HG02759 (cell line): Measurements from ENCODE around the gene DMBT1.
"Not testable (repeated sequence)": the region's sequence is repeated elsewhere in the genome, so short reads cannot be mapped to it uniquely, and the experiment has no call there.

Experiments
- ATAC-seq: cut with Tn5 transposase; IDR thresholded peaks from one replicate; pipeline ENCODE4 v1.9.1; 2021; ENCODE audit warnings: mild to moderate bottlenecking, moderate library complexity; ENCODE audit not compliant: unreplicated experiment

DMBT1 gene

DNA sequence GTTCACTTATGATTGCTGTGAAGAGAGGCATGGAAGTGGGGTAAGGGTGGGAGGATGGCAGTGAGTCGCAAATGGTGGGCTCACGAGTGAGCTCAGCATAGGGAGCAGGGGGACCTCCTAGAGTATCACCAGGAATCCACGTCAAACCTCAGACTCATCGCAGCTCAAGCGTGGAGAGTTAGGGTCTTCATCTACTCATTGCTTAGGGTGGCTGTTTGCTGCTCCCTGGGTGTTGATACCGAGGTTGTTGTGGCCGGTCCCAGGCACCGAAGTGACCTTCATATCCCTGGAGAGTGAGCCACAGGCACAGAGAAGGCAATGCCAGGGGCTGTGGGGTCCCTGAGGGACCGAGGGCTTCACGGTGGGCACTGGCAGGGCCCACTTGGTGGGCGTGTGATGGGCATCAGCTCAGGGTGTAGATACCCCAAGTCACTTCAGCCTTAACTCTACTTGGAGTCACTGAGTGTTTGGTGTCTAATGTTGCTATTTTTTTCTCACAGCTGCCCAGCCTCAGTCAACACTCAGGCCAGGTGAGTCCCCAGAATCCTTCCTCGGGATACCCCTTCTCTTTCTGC lies 16.8 kb downstream of the DMBT1 start:
- no peak for ATAC-seq

DNA sequence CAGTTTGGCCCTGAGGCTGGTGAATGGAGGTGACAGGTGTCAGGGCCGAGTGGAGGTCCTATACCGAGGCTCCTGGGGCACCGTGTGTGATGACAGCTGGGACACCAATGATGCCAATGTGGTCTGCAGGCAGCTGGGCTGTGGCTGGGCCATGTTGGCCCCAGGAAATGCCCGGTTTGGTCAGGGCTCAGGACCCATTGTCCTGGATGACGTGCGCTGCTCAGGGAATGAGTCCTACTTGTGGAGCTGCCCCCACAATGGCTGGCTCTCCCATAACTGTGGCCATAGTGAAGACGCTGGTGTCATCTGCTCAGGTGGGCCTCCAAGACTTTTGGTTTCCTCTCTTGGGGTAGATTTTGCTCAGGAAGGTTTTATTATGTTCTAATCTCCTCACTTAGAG lies 25.5 kb downstream of the DMBT1 start:
- ATAC-seq: not testable (repeated sequence)

DNA sequence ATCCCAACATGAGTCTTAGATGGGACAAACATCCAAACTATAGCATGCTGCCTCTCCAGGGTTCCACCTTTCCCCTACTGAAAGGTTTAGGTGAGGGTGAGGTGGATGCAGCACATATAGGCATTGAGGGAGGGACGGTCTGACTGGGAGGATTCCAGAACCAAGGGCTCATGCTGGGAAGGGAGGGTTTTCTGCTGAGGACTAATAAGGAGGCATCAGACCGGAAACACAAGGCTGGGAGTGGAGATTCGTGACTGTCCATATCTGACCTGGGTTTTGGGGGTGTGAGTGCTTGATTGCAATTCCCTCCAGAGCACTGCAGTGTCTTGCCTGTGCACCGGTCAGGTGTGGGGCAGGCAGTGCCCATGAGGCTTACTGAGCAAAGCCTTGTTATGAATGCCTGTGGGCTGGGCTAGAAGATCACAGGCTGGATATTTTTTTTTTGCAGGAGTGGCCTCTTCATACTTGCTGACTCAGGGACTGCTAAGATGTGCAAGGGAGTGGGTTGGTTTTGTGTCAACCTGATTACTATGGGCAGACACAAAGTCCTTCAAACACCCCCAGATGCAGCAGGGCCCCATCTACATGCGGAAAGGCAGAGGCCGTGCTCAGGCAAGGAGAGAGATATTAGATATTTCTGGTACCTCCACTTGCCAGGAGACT lies 26.7 kb downstream of the DMBT1 start:
- ATAC-seq: no peak

DNA sequence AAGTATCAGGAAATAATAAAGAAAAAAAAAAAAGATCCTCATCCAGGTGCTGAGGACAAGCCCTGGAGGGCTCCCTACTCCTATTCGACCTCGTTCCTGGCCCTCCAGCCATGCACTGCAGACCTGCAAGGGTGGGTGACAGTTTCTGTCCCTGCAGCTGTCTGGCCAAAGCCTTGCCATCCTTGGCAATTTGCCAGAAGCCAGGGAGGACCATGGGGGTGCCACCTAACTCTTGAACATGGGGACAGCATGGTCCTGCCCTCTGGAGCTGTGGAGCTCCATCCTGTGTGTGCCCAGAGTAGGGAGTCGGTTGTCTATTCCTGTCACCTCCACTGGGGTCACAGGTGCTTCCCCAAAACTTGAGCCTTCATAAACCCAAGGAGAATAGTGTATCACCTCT lies 27.8 kb downstream of the DMBT1 start:
- ATAC-seq: no peak

DNA sequence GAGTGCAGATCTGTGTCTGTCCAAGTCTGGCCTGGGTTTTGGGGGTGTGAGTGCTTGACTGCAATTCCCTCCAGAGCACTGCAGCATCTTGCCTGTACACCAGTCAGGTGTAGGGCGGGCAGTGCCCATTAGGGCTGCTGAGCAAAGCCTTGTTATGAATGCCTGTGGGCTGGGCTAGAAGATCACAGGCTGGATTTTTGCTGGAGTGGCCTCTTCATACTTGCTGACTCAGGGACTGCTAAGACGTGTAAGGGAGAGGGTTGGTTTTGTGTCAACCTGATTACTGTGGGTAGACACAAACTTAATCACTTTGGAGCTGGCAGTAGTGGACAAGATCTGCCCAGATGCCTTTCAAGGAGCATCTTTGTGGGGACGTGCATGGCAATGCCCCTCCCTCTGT lies 29.6 kb downstream of the DMBT1 start:
- ATAC-seq: no peak

DNA sequence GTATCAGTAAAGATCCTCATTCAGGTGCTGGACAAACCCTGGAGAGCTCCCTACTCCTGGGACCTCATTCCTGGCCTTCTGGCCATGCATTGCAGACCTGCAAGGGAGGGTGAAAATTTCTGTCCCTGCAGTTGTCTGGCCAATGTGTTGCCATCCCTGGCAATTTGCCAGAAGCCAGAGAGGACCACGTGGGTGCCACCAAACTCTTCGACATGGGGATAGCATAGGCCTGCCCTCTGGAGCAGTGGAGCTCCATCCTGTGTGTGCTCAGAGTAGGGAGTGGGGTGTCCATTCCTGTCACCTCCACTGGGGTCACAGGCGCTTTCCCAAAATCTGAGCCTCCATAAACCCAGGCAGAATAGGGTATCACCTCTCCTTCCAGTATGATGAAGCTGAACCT lies 31.2 kb downstream of the DMBT1 start:
- no peak for ATAC-seq

DNA sequence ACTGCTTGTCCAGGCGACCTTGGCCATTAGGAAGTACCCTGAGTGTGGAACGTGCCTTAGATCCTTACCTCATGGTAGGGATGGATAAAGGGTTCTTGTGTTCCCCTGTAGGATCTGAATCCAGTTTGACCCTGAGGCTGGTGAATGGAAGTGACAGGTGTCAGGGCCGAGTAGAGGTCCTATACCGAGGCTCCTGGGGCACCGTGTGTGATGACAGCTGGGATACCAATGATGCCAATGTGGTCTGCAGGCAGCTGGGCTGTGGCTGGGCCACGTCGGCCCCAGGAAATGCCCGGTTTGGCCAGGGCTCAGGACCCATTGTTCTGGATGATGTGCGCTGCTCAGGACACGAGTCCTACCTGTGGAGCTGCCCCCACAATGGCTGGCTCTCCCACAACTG lies 31.6 kb downstream of the DMBT1 start:
- ATAC-seq: no peak

DNA sequence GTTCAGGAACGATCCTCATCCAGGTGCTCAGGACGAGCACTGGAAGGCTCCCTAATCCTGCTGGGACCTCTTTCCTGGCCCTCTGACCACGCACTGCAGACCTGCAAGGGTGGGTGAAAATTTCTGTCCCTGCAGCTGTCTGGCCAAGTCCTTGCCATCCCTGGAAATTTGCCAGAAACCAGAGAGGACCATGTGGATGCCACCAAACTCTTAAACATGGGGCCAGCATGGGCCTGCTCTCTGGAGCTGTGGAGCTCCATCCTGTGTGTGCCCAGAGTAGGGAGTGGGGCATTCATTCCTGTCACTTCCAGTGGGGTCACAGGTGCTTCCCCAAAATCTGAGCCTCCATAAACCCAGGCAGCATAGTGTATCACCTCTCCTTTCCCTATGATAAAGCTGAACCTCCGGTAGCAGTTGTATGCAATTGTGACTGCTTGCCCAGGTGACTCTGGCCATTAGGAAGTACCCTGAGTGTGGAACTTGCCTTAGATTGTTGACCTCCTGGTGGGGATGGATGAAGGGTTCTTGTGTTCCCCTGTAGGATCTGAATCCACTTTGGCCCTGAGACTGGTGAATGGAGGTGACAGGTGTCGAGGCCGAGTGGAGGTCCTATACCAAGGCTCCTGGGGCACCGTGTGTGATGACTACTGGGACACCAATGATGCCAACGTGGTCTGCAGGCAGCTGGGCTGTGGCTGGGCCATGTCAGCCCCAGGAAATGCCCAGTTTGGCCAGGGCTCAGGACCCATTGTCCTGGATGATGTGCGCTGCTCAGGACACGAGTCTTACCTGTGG lies 57.1 kb downstream of the DMBT1 start:
- ATAC-seq: no peak

DNA sequence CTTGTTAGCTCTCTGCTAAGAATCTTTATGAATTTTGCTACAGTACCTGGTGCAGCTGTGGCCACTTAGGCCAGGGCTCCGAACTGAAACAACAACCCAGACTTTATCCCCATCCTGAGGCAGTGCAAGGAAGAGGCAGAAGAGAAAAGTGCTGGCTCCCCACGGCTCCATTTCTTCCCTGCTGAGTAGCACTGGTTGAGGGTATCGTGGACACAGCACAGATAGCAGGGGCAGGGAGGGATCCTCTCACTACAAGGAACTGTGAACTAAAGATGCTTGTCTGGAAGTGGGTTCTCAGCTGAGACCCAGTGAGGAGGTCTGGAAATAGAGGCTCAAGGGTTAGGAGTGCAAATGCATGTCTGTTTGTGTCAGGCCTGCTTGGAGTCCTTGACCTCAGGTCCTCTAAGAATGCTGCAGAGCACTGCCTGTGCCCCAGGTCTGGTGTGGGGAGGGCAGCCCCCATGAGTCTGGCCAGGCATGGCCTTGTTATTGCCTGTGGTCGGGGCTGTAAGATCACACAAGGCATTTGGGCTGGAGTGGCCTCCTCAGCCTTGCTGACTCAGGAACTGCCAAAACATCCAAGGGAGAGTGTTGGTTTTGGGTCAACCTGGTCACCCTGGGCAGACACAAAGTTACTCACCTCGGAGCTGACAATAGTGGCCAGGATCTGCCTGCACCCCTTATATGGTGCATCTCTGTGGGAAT lies 58.1 kb downstream of the DMBT1 start:
- no peak for ATAC-seq

DNA sequence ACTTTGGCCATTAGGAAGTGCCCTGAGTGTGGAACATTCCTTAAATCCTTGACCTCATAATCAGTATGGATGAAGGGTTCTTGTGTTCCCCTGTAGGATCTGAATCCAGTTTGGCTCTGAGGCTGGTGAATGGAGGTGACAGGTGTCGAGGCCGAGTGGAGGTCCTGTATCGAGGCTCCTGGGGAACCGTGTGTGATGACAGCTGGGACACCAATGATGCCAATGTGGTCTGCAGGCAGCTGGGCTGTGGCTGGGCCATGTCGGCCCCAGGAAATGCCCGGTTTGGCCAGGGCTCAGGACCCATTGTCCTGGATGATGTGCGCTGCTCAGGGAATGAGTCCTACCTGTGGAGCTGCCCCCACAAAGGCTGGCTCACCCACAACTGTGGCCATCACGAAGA lies 60.4 kb downstream of the DMBT1 start:
- ATAC-seq: not testable (repeated sequence)

DNA sequence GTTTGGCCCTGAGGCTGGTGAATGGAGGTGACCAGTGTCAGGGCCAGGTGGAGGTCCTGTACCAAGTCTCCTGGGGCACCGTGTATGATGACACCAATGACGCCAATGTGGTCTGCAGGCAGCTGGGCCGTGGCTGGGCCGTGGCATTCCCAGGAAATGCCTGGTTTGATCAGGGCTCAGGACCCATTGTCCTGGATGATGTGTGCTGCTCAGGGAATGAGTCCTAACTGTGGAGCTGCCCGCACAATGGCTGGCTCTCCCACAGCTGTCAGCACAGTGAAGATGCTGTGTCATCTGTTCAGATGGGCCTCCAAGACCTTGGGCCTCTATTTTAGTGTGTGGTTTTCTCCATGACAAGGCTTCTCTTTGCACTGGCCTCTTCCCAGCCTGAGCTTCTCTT lies 64.0 kb downstream of the DMBT1 start:
- no peak for ATAC-seq

DNA sequence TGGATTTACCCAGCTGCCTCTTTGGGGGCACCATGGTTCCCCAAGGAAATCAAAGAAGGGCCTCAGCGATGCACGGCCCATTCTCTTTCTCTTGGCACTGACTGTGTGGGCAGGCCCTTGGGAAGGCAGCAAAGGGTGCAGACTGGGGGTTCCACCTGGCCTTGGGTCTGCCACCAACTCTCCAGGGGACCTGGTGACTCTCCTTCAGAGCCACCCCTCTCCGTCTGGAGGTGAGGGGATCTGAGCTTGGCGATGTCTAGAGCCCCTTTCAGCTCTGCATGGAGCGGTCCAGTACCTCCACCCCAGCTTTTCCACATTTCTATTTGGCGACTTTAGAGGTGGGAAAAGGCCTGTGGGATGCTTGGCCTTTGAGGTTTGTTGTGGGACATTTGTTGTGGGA lies 70.0 kb downstream of the DMBT1 start:
- no peak for ATAC-seq

DNA sequence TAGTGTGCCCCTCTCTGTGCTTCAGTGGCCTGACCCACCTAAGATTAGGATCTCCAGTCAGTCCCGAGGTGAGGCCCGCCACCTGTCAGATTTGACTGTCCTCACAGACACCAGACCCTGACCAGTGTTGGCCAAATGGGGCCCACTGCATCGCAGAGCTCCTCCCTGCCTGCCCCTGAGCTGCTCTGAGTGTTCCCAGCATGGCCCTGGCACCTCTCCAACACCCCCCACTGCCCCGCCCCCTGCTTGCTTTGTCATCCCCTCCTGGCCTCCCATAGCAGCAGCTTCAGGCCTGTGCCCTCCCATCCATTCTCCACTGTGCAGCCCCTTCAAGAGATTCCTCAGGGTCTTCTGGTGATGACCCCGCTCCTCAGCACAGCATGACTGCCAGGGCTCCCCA lies 71.5 kb downstream of the DMBT1 start:
- no peak for ATAC-seq

DNA sequence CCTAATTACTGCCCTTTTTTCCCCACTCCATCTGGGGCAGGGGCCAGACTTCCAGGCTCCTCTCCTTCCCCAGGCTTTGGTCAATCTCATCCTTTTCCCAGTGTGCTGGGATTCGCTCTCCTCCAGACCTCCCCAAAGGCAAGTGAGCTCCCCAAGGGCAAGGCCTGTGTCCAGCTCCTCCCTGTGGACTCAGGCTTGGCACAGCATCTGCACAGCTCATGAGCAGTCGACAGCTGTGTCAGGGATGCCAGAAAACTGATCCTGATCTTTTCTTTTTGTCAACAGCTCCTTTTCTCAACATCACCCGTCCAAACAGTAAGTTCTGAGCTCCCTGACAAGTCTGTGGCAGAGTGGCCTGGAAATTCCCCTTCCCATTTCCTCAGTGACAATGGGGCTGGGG lies 72.0 kb downstream of the DMBT1 start:
- ATAC-seq: no peak

DNA sequence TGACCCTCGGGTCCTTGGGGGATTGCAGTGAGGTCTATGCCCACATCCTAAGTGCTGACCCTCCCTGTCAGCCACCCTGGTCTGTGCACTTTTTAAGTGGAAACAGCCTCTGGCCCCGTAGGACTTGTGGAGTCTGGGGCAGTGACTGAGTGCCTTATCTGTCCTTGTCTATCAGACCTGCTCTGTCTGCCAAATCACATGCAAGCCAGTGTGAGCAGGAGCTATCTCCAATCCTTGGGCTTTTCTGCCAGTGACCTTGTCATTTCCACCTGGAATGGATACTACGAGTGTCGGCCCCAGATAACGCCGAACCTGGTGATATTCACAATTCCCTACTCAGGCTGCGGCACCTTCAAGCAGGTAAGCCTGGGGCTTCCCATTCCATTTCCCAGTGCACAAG lies 76.4 kb downstream of the DMBT1 start:
- ATAC-seq: no peak

DNA sequence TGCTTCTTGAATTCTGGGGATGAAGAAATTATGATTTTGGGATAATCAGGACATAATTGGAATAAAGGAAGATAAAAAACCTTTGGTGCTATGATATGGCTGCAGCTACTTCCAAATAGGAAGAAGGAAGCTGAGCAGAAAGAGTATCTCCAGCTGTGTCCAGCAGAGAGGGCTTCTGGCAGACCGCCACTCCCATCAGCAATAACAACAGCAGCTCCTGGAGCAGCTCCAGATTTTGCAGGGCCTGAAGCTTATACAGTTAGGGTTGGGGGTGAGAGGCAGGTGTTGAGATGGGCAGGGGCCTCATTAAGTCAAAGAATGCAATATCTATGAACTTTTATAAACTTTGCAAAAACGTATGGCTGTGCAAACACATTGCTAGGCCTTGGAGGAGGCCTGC lies 76.8 kb downstream of the DMBT1 start:
- ATAC-seq: no peak

DNA sequence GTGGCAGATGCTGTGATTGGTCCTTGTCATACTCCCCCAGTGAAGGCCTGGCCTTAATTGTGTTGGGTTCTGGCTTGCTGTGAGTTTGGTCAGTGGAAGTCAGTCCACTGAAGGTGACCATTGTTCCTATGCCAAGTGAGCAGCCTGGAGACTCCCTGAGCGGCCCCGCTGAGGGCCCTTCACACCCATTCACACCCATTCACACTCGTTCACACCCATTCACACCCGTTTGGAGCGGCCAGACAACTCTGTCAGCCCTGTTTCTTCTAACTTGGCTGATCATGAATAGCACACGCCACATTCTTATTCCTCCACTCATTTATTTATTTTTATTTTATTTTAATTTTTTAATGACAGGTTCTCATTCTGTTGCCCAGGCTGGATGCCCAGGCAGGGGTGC lies 77.6 kb downstream of the DMBT1 start:
- no peak for ATAC-seq

DNA sequence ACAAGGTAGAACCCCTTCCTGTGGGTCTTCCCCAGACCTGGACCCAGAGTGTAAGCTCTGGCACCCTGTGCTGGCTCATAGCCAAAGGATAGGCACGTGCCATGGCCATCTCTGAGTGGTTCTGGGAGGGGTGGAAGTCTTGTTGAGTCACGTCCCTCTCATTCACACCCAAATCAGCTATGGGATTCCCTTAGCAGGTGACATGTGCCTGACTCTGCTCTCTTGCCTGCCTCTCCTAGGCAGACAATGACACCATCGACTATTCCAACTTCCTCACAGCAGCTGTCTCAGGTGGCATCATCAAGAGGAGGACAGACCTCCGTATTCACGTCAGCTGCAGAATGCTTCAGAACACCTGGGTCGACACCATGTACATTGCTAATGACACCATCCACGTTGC lies 79.2 kb downstream of the DMBT1 start:
- ATAC-seq: no peak

DNA sequence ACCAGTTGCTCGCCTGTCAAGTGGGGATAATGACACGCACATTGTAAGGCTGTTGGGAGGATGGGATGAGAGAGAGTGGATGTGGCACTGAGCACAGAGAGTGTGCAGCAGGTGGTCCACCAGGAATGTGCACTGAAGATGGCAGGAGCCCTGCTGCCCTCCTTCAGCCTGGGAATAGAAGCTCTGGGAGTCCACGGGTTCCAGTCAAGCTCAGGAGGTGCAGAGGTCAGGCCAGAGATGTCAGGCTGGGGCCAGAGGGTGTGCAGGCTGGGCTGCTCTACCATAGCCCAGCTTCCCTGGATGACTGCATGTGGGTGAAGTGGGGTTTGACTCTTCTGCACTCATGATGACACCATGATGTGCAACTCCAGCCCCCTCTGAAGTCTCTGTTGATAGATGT lies 80.4 kb downstream of the DMBT1 start:
- no peak for ATAC-seq

DNA sequence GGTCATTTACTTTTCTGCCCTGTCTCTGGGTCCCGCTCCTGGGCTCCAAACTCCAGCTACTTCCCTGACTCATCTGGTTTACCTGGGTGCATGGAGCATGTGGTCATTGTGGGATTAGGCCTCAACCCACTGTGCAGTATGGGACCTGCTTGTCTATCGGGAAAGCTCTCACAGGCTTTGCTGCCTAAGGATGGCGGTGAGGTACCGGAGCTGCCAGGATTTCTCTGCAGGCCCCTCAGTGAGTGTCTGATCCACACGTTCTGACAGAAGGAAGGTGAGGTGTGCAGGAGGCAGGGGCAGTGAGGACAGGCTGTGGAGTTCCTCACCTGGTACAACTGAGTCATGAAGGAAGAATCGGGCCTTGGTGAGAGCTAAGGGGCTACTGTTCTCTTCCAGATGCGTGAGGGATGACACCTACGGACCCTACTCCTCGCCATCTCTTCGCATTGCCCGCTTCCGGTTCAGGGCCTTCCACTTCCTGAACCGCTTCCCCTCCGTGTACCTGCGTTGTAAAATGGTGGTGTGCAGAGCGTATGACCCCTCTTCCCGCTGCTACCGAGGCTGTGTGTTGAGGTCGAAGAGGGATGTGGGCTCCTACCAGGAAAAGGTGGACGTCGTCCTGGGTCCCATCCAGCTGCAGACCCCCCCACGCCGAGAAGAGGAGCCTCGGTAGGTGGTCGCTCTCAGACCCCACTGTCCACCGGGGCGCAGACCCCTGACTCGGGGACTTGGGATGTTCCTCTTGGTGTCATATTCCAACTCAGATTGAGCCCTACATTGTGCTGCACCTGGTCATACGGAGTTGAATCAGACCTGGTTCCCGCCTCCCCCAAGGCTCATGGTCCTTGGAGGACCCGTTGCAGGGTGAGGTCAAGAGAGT lies 82.4 kb downstream of the DMBT1 start:
- ATAC-seq: no peak
